CD4-positive, CD25-positive, alpha-beta regulatory T cell (primary cell): ENCODE results near the gene ABCC3. TPM values are rescaled to one million over a fixed set of nuclear protein-coding genes. Genes with fewer than 3 reads are reported as not detected.

Source experiments
- ATAC-seq, 2 donors: fragments of 150-1000 bp; cut with Tn5 transposase; one replicate each; pipeline ENCODE4 v1.10.0; 2021; ENCODE audit warnings: low read depth in 2 of 2, moderate number of reproducible peaks in 2 of 2, moderate library complexity in 1 of 2
- DNase-seq, 3 donors: peaks; one replicate each; pipeline versions ENCODE4 v3.0.0 to v3.0.0-alpha.2; 2012 to 2022; ENCODE audit warnings: mixed read lengths in 1 of 3
- H3K27ac ChIP-seq: one replicate; pipeline ENCODE4 v1.7.0; 2013; ENCODE audit warnings: mild to moderate bottlenecking, low read length; ENCODE audit not compliant: insufficient read depth, poor library complexity, severe bottlenecking
- H3K27me3 ChIP-seq: one replicate; pipeline ENCODE4 v1.7.0; 2013; ENCODE audit warnings: low read length; ENCODE audit not compliant: control insufficient read depth, insufficient read depth
- H3K36me3 ChIP-seq: one replicate; pipeline ENCODE4 v1.7.0; 2013; ENCODE audit warnings: mild to moderate bottlenecking, low read length, moderate library complexity; ENCODE audit not compliant: control insufficient read depth, insufficient read depth
- H3K4me1 ChIP-seq: 2 replicates; pipeline ENCODE4 v1.7.0; 2013; ENCODE audit warnings: mild to moderate bottlenecking, low read length; ENCODE audit not compliant: insufficient read depth, control insufficient read depth, poor library complexity, severe bottlenecking
- H3K4me3 ChIP-seq: one replicate; pipeline ENCODE4 v1.7.0; 2013; ENCODE audit warnings: low read depth, mild to moderate bottlenecking, low read length, moderate library complexity
- H3K9me3 ChIP-seq, 2 experiments: 1 replicate in 1 of 2; 2 replicates in 1 of 2; pipeline ENCODE4 v1.7.0; 2013; ENCODE audit warnings: low read length in 2 of 2, mild to moderate bottlenecking in 1 of 2, moderate library complexity in 1 of 2; ENCODE audit not compliant: control insufficient read depth in 2 of 2
- H3K27ac Mint-ChIP-seq, 3 donors: one replicate each; pipeline ENCODE4 v1.8.0; 2020 to 2022; ENCODE audit warnings: mild to moderate bottlenecking in 3 of 3, mixed read lengths in 3 of 3, moderate library complexity in 2 of 3
- H3K27me3 Mint-ChIP-seq: one replicate; pipeline ENCODE4 v1.8.0; 2022; ENCODE audit warnings: mild to moderate bottlenecking, mixed read lengths
- H3K36me3 Mint-ChIP-seq: one replicate; pipeline ENCODE4 v1.8.0; 2020; ENCODE audit warnings: mixed read lengths
- H3K4me1 Mint-ChIP-seq, 4 donors: one replicate each; pipeline ENCODE4 v1.8.0; 2020 to 2022; ENCODE audit warnings: mixed read lengths in 4 of 4, mild to moderate bottlenecking in 1 of 4
- H3K4me3 Mint-ChIP-seq, 4 donors: one replicate each; pipeline ENCODE4 v1.8.0; 2020 to 2022; ENCODE audit warnings: mild to moderate bottlenecking in 4 of 4, mixed read lengths in 4 of 4, moderate library complexity in 3 of 4
- H3K9me3 Mint-ChIP-seq, 7 donors: one replicate each; pipeline ENCODE4 v1.8.0; 2020 to 2022; ENCODE audit warnings: mixed read lengths in 7 of 7, mild to moderate bottlenecking in 3 of 7, moderate library complexity in 2 of 7
- polyA plus RNA-seq, 4 donors: library from polyadenylated mRNA; unstranded; fragments of 300-500 nt; fragmentation: Illumina TruSeq; gene quantifications; one replicate each; pipeline ENCODE4 v1.2.3, GENCODE V29; 2021
- total RNA-seq: library from RNA; stranded (reverse); gene quantifications from one replicate; pipeline ENCODE4 v1.2.3, GENCODE V29; 2022

The ABCC3 gene
- total and polyA plus RNA-seq, 5 donors from 2014 or later = 0.02 to 3.3 TPM; not detected in 3

DNA sequence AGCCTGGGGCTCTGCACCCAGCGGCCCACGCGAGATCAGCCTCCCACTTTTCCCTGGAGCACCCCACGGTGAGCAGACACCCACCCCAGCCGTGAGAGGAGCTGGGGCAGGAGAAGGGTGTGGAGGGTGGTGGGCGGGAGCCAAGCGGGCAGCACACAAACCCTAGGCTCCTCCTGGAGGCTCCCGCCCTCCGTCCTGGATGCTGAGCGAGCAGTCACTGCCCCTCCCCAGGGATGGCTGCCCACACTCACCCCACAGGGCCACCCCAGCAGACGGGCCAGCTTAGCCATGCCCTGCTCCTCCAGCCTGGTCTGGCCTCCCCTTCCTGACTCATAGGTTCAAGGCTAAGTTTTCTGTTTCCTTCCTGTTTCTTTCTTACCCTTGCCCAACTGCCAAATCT, 15.7 kb upstream of the ABCC3 start:
- no peak overlapping the region for H3K4me3 Mint-ChIP-seq
- no peaks in the 10 kb centered on the region for H3K27me3 Mint-ChIP-seq
- ATAC-seq (peak in 1 of 2 donors; percentile 29), DNase-seq (no peak)
- Histone ChIP-seq H3K36me3 (no peaks in the 10 kb centered on the region), H3K4me3 (no peak overlapping the region), H3K27ac (no peak overlapping the region), H3K9me3 (no peaks in the 10 kb centered on the region), H3K4me1 (no peaks in the 10 kb centered on the region), H3K27me3 (no peaks in the 10 kb centered on the region)
- no peaks in the 10 kb centered on the region for H3K9me3 Mint-ChIP-seq
- H3K27ac Mint-ChIP-seq = no peak overlapping the region
- peaks cover 0 to 6% (median 0%) of the 10 kb centered on the region in 4 donors for H3K4me1 Mint-ChIP-seq
- no peaks in the 10 kb centered on the region for H3K36me3 Mint-ChIP-seq

GRCh38 chr17:50619489-50619888, 15.2 kb upstream of the ABCC3 start:
- Histone ChIP-seq H3K27ac (no peak overlapping the region), H3K9me3 (no peaks in the 10 kb centered on the region), H3K4me3 (no peak overlapping the region), H3K36me3 (no peaks in the 10 kb centered on the region), H3K4me1 (no peaks in the 10 kb centered on the region), H3K27me3 (no peaks in the 10 kb centered on the region)
- H3K27ac Mint-ChIP-seq = no peak overlapping the region
- H3K9me3 Mint-ChIP-seq = no peaks in the 10 kb centered on the region
- H3K36me3 Mint-ChIP-seq = no peaks in the 10 kb centered on the region
- H3K4me1 Mint-ChIP-seq = peaks cover 0 to under 1% (median 0%) of the 10 kb centered on the region in 4 donors
- no peak for ATAC-seq
- H3K4me3 Mint-ChIP-seq = no peak overlapping the region
- no peaks in the 10 kb centered on the region for H3K27me3 Mint-ChIP-seq
- no peak for DNase-seq

- no peak for DNase-seq
- no peak overlapping the region for H3K27ac Mint-ChIP-seq
- Histone ChIP-seq H3K27me3 (no peaks in the 10 kb centered on the region), H3K36me3 (no peaks in the 10 kb centered on the region), H3K4me3 (no peak overlapping the region), H3K27ac (no peak overlapping the region), H3K9me3 (no peaks in the 10 kb centered on the region), H3K4me1 (no peaks in the 10 kb centered on the region)
- no peaks in the 10 kb centered on the region for H3K9me3 Mint-ChIP-seq
- no peak overlapping the region for H3K4me3 Mint-ChIP-seq
- H3K36me3 Mint-ChIP-seq = no peaks in the 10 kb centered on the region
- ATAC-seq = no peak
- peaks cover under 1% of the 10 kb centered on the region for H3K27me3 Mint-ChIP-seq
- H3K4me1 Mint-ChIP-seq = peaks cover 0 to under 1% (median 0%) of the 10 kb centered on the region in 4 donors
Measured at GRCh38 chr17:50620237-50620636, 14.4 kb upstream of the ABCC3 start.

GRCh38 chr17:50620858-50621257, 13.8 kb upstream of the ABCC3 start:
- no peaks in the 10 kb centered on the region for H3K9me3 ChIP-seq
- peaks cover 0 to 4% (median 1%) of the 10 kb centered on the region in 4 donors for H3K4me1 Mint-ChIP-seq
- H3K27me3 Mint-ChIP-seq = peaks cover 4% of the 10 kb centered on the region
- no peaks in the 10 kb centered on the region for H3K36me3 ChIP-seq
- no peaks in the 10 kb centered on the region for H3K9me3 Mint-ChIP-seq
- no peak overlapping the region for H3K27ac ChIP-seq
- ATAC-seq (no peak), DNase-seq (no peak)
- no peak overlapping the region for H3K27ac Mint-ChIP-seq
- H3K27me3 ChIP-seq = no peaks in the 10 kb centered on the region
- H3K4me1 ChIP-seq = no peaks in the 10 kb centered on the region
- no peak overlapping the region for H3K4me3 ChIP-seq
- H3K36me3 Mint-ChIP-seq = no peaks in the 10 kb centered on the region
- no peak overlapping the region for H3K4me3 Mint-ChIP-seq

- H3K4me1 Mint-ChIP-seq = peaks cover 0 to 4% (median 2%) of the 10 kb centered on the region in 4 donors
- H3K9me3 Mint-ChIP-seq = no peaks in the 10 kb centered on the region
- peak overlapping the region in 1 of 4 donors; percentile 21 for H3K4me3 Mint-ChIP-seq
- Histone ChIP-seq H3K4me1 (no peaks in the 10 kb centered on the region), H3K27me3 (no peaks in the 10 kb centered on the region), H3K36me3 (no peaks in the 10 kb centered on the region), H3K9me3 (no peaks in the 10 kb centered on the region), H3K4me3 (no peak overlapping the region), H3K27ac (no peak overlapping the region)
- no peaks in the 10 kb centered on the region for H3K36me3 Mint-ChIP-seq
- H3K27me3 Mint-ChIP-seq = peaks cover 4% of the 10 kb centered on the region
- no peak overlapping the region for H3K27ac Mint-ChIP-seq
- no peak for DNase-seq
- no peak for ATAC-seq
Measured at GRCh38 chr17:50621574-50622031, 13.1 kb upstream of the ABCC3 start.

DNA sequence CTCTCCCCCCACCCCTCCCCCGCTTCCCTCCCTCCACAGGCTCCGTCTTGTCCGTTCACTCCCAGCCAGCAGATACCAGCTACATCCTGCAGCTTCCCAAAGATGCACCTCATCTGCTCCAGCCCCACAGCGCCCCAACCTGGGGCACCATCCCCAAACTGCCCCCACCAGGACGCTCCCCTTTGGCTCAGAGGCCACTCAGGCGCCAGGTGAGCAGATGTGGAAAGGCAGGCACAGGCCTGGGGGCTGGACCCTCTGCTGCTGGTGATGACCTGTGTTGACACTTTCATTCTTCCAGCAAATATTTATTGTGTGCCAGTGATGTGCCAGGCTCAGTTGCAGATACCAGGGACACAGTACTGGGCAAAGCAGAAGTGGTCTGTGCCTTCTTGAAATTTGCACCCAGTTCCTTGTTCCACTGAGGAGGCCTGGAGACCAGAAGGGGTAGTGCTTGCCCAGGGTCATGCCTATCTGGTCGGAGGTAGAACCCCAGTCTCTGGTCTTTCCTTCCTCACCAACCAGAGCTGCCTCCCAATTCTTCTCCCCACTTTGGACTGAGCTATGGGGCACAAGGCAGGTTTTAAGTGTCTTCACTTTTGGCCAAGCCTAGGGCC, 10.3 kb upstream of the ABCC3 start:
- Mint-ChIP-seq H3K36me3 (no peaks in the 10 kb centered on the region), H3K4me3 (no peak overlapping the region), H3K27ac (no peak overlapping the region), H3K27me3 (peaks cover 27% of the 10 kb centered on the region), H3K4me1 (peaks cover 0 to 9% (median 5%) of the 10 kb centered on the region in 4 donors), H3K9me3 (peaks cover 0 to 2% (median 0%) of the 10 kb centered on the region in 7 donors)
- H3K4me3 ChIP-seq = no peak overlapping the region
- ATAC-seq = no peak
- H3K4me1 ChIP-seq = peaks cover 5% of the 10 kb centered on the region
- DNase-seq = no peak
- no peaks in the 10 kb centered on the region for H3K9me3 ChIP-seq
- no peaks in the 10 kb centered on the region for H3K27me3 ChIP-seq
- no peaks in the 10 kb centered on the region for H3K36me3 ChIP-seq
- no peak overlapping the region for H3K27ac ChIP-seq

DNA sequence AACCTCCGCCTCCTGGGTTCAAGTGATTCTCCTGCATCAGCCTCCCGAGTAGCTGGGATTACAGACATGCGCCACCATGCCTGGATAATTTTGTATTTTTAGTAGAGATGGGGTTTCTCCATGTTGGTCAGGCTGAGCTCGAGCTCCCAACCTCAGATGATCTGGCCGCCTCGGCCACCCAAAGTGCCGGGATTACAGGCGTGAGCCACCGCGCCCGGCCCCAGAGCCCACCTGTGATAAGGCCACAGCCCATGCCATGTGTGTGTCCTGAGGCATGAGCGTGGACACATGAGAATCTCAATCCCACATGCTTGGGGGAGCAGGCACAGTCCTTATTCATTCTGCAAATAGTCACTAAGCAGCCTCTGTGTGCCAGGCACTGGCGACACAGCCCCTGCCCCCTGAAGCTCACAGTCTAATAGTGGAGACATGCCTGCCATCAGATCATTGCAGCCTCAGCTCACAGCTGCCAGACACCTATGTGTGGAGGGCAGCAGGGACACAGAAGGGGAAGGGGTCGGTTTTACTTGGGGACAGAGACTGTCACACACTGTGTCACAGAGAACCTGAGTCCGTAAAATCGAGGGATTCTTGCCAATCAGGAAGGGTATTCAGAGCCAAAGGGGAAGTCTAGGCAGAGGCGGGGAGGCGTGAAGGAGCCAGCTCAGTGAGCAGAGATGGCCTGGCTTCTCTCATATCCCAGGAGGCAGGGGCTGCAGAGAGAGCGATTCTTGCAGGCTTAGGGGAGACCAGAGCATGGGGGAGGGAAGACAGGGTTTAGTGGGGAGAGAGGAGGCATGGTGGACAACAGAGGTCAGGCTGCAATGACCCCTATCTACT, 9.4 kb upstream of the ABCC3 start:
- H3K4me1 Mint-ChIP-seq = peaks cover 0 to 9% (median 5%) of the 10 kb centered on the region in 4 donors
- Histone ChIP-seq H3K27me3 (peaks cover 2% of the 10 kb centered on the region), H3K4me3 (no peak overlapping the region), H3K36me3 (no peaks in the 10 kb centered on the region), H3K27ac (no peak overlapping the region), H3K4me1 (peaks cover 5% of the 10 kb centered on the region), H3K9me3 (no peaks in the 10 kb centered on the region)
- H3K36me3 Mint-ChIP-seq = no peaks in the 10 kb centered on the region
- ATAC-seq = no peak
- H3K27ac Mint-ChIP-seq = no peak overlapping the region
- H3K9me3 Mint-ChIP-seq = peaks cover 0 to 2% (median 0%) of the 10 kb centered on the region in 7 donors
- peaks cover 28% of the 10 kb centered on the region for H3K27me3 Mint-ChIP-seq
- H3K4me3 Mint-ChIP-seq = no peak overlapping the region
- DNase-seq = no peak
